GM23248 (cell line): ENCODE measurements around the gene LAPTM4A. TPM values are rescaled to one million over a fixed set of nuclear protein-coding genes. Genes with fewer than 3 reads are reported as not detected.

Experiments used
- DNase-seq: peaks from one replicate; pipeline ENCODE4 v3.0.0-alpha.2; 2015
- H2AFZ ChIP-seq: fragments of 200-600 bp; sonication (generic); 2 replicates; pipeline ENCODE4 v1.6.1; 2016; ENCODE audit warnings: antibody characterized with exemption
- H3F3A ChIP-seq: fragments of 200-600 bp; sonication (generic); 2 replicates; pipeline ENCODE4 v1.6.1; 2016; ENCODE audit warnings: mild to moderate bottlenecking, antibody characterized with exemption, mixed run types; ENCODE audit not compliant: insufficient read depth
- H3K27ac ChIP-seq: fragments of 200-600 bp; sonication (generic); 2 replicates; pipeline ENCODE4 v1.5.1; 2016; ENCODE audit warnings: mild to moderate bottlenecking
- H3K27me3 ChIP-seq: fragments of 200-600 bp; sonication (generic); replicated peaks from 2 replicates; pipeline ENCODE4 v1.6.1; 2016; ENCODE audit warnings: mild to moderate bottlenecking; ENCODE audit not compliant: insufficient read depth
- H3K36me3 ChIP-seq: fragments of 200-600 bp; sonication (generic); 2 replicates; pipeline ENCODE4 v1.6.1; 2016; ENCODE audit warnings: low read depth, mild to moderate bottlenecking
- H3K4me1 ChIP-seq: fragments of 200-600 bp; sonication (generic); 2 replicates; pipeline ENCODE4 v1.6.1; 2016; ENCODE audit warnings: mild to moderate bottlenecking; ENCODE audit not compliant: insufficient read depth
- H3K4me2 ChIP-seq: fragments of 200-600 bp; sonication (generic); one replicate; pipeline ENCODE4 v1.6.1; 2016; ENCODE audit warnings: mild to moderate bottlenecking; ENCODE audit not compliant: unreplicated experiment
- H3K4me3 ChIP-seq: fragments of 200-600 bp; sonication (generic); 2 replicates; pipeline ENCODE4 v1.5.1; 2016; ENCODE audit warnings: mild to moderate bottlenecking
- H3K79me2 ChIP-seq: fragments of 200-600 bp; sonication (generic); 2 replicates; pipeline ENCODE4 v1.6.1; 2016; ENCODE audit warnings: mild to moderate bottlenecking; ENCODE audit not compliant: insufficient read depth
- H3K9ac ChIP-seq: fragments of 200-600 bp; sonication (generic); 2 replicates; pipeline ENCODE4 v1.6.1; 2016; ENCODE audit warnings: mild to moderate bottlenecking
- H3K9me2 ChIP-seq: fragments of 200-600 bp; sonication (generic); 2 replicates; pipeline ENCODE4 v1.6.1; 2016; ENCODE audit warnings: mixed run types, mild to moderate bottlenecking, moderate library complexity; ENCODE audit not compliant: insufficient read depth
- H3K9me3 ChIP-seq: fragments of 200-600 bp; sonication (generic); one replicate; pipeline ENCODE4 v1.6.1; 2017; ENCODE audit warnings: low read depth
- H4K20me1 ChIP-seq: fragments of 200-600 bp; sonication (generic); 2 replicates; pipeline ENCODE4 v1.6.0; 2016; ENCODE audit not compliant: insufficient read depth
- EZH2 ChIP-seq: fragments of 200-600 bp; sonication (generic); IDR thresholded peaks from 2 replicates; pipeline ENCODE4 v1.6.1; 2018; ENCODE audit warnings: antibody characterized with exemption, mild to moderate bottlenecking; ENCODE audit not compliant: insufficient read depth, poor library complexity, severe bottlenecking
- EZH2phosphoT487 ChIP-seq: fragments of 200-600 bp; sonication (generic); IDR thresholded peaks from 2 replicates; pipeline ENCODE4 v1.6.1; 2018; ENCODE audit warnings: antibody characterized with exemption, moderate library complexity, mild to moderate bottlenecking, low read depth; ENCODE audit not compliant: insufficient read depth
- WGBS, 2 experiments: methylation state at CpG; one replicate each; pipeline ENCODE4 v1.1.6; 2015 to 2017; ENCODE audit warnings: low lambda C conversion rate in 2 of 2, low coverage in 1 of 2; ENCODE audit errors: missing lambda C conversion rate in 2 of 2; 5-methylcytosine and 5-hydroxymethylcytosine counted together
- in situ Hi-C: fragments of 300-500 bp; cut with MboI; formaldehyde crosslinking; loops from 2 replicates; pipeline ENCODE4 v1.15.0; 2020
- polyA plus RNA-seq: library from polyadenylated mRNA; unstranded; fragments of >200 nt; fragmentation: Nextera tagmentation; extraction: Ambion mirVana; gene quantifications from 2 replicates; pipeline ENCODE4 v1.2.1, GENCODE V29; 2016
- total RNA-seq: library from RNA; depleted of rRNA; stranded (reverse); fragments of >200 nt; shearing (Covaris generic); gene quantifications from 2 replicates; pipeline ENCODE4 v1.2.3, GENCODE V29; 2014

LAPTM4A gene
- total and polyA plus RNA-seq, 2 experiments from 2014 or later = 363 to 752 TPM

- no peak for DNase-seq
- H3K4me2 ChIP-seq = peak overlapping the region; percentile 0
These were observed 24.2 kb downstream of the LAPTM4A start for GRCh38 chr2:20027260-20027677.

DNA sequence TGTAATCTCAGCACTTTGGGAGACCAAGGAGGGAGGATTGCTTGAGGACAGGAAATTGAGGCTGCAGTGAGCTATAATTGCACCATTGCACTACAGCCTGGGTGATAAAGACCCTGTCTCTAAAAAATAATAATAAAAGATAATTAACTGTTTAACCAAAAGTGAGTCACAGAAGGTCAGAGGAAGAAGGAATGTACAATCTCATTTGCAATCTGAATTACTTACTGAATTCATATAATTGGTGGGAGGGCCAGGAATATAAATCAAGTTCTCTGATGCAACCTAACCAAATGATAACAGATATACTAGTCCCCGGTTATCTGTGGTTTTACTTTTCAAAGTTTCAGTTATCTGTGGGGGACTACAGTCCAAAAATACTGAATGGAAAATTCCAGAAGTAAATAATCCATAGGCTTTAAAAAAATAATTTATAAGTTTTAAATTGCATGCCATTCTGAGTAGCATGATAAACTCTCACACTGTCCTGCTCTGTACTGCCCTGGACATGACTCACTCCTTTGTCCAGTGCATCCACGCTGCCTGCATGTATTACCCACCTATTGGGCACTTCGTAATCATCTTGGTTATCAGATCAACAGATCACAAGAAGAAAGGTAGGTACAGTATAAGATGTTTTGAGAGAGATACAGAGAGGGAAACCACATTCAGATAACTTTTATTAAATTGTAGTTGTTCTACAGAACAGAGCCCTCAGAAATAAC, 26.2 kb downstream of the LAPTM4A start:
- Histone ChIP-seq H3K79me2 (peaks cover 20% of the 10 kb centered on the region), H4K20me1 (0 out of 2 replicates have a peak, but pooled peaks cover 4% of the 10 kb centered on the region), H3K27ac (no peak overlapping the region), H3K9me3 (no peaks in the 10 kb centered on the region), H3K4me2 (peak overlapping the region; percentile 6), H3K36me3 (peaks cover 27% of the 10 kb centered on the region), H3K9ac (no peak overlapping the region), H2AFZ (no peak overlapping the region), H3K4me1 (peaks cover 18% of the 10 kb centered on the region), H3K27me3 (no peaks in the 10 kb centered on the region), H3F3A (peaks cover 25% of the 10 kb centered on the region; the same call in 1 of the 2 replicates), H3K4me3 (no peak overlapping the region), H3K9me2 (no peaks in the 10 kb centered on the region)
- DNase-seq = peak; percentile 48
- no peak for TF ChIP-seq EZH2
- no peak for TF ChIP-seq EZH2phosphoT487
- in situ Hi-C loops = no loop called here
- WGBS, 2 experiments = 43 to 49% methylated on average over 3 of the region's 3 CpGs

More at GRCh38 chr2:20027260-20027677, 24.2 kb downstream of the LAPTM4A start:
- 38 to 42% methylated on average over 4 of the region's 4 CpGs for WGBS, 2 experiments
- peaks cover 18% of the 10 kb centered on the region for H3K4me1 ChIP-seq
- H3K9ac ChIP-seq = no peak overlapping the region
- H3F3A ChIP-seq = peaks cover 27% of the 10 kb centered on the region; the same call in 1 of the 2 replicates
- H2AFZ ChIP-seq = no peak overlapping the region
- H3K27me3 ChIP-seq = no peaks in the 10 kb centered on the region
- no peak overlapping the region for H3K4me3 ChIP-seq
- H3K79me2 ChIP-seq = peaks cover 40% of the 10 kb centered on the region
- no peak for TF ChIP-seq EZH2phosphoT487
- TF ChIP-seq EZH2 = no peak
- H4K20me1 ChIP-seq = 0 out of 2 replicates have a peak, but pooled peaks cover 4% of the 10 kb centered on the region
- H3K9me3 ChIP-seq = no peaks in the 10 kb centered on the region
- no peaks in the 10 kb centered on the region for H3K9me2 ChIP-seq
- peaks cover 47% of the 10 kb centered on the region for H3K36me3 ChIP-seq
- no peak overlapping the region for H3K27ac ChIP-seq
- in situ Hi-C loops = no loop called here

DNA sequence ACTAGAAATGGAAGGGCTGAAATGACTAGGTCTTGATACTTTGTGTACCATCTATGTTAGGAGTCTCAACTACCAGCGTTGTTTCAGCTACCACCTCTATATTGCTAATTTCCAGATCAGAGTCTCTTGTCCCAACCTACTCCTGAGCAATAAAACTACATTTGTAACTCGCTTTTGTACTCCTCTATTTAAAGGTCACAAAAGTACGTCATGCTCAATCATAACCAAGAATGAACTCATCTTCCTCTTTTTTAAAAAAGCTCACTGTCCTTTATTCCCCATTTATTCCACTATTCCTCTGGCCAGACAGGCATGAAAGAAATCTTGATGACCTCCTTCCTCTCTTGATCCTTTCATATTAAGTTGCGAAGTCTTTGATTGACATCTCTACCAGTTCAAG, 27.7 kb downstream of the LAPTM4A start:
- H3K9ac ChIP-seq = no peak overlapping the region
- in situ Hi-C loops = no loop called here
- no peak overlapping the region for H3K27ac ChIP-seq
- peaks cover 18% of the 10 kb centered on the region for H3K4me1 ChIP-seq
- peaks cover 17% of the 10 kb centered on the region for H3F3A ChIP-seq
- no peak overlapping the region for H3K4me3 ChIP-seq
- no peak overlapping the region for H2AFZ ChIP-seq
- WGBS, 2 experiments = 97 to 98% methylated on average over 4 of the region's 4 CpGs
- no peak for TF ChIP-seq EZH2
- TF ChIP-seq EZH2phosphoT487 = no peak
- no peaks in the 10 kb centered on the region for H3K9me2 ChIP-seq
- no peak for DNase-seq
- no peaks in the 10 kb centered on the region for H3K9me3 ChIP-seq
- peaks cover 4% of the 10 kb centered on the region for H3K79me2 ChIP-seq
- H4K20me1 ChIP-seq = 0 out of 2 replicates have a peak, but pooled peaks cover 4% of the 10 kb centered on the region
- no peak overlapping the region for H3K4me2 ChIP-seq
- H3K27me3 ChIP-seq = no peaks in the 10 kb centered on the region
- H3K36me3 ChIP-seq = peaks cover 13% of the 10 kb centered on the region

- H3K9me3 ChIP-seq = no peaks in the 10 kb centered on the region
- no peak overlapping the region for H3K27ac ChIP-seq
- H2AFZ ChIP-seq = no peak overlapping the region
- 84 to 86% methylated on average over 3 of the region's 3 CpGs for WGBS, 2 experiments
- H3K9me2 ChIP-seq = no peaks in the 10 kb centered on the region
- H3K4me3 ChIP-seq = no peak overlapping the region
- no peak overlapping the region for H3K9ac ChIP-seq
- DNase-seq = no peak
- in situ Hi-C loops = no loop called here
- no peak overlapping the region for H3K4me2 ChIP-seq
- no peaks in the 10 kb centered on the region for H4K20me1 ChIP-seq
- H3K27me3 ChIP-seq = no peaks in the 10 kb centered on the region
- H3F3A ChIP-seq = peaks cover 4% of the 10 kb centered on the region; the same call in 1 of the 2 replicates
- no peak for TF ChIP-seq EZH2
- no peak for TF ChIP-seq EZH2phosphoT487
- H3K36me3 ChIP-seq = no peaks in the 10 kb centered on the region
- H3K79me2 ChIP-seq = no peaks in the 10 kb centered on the region
- H3K4me1 ChIP-seq = peaks cover 8% of the 10 kb centered on the region
These were observed 29.9 kb downstream of the LAPTM4A start for GRCh38 chr2:20021405-20022009.
